Prostate gland (tissue), 2 donors: ENCODE measurements around the gene RSPH9.

Experiments
- CTCF ChIP-seq, 4 experiments: fragments of 200-600 bp in 2 of 4; fragments of 450-650 bp in 2 of 4; sonication (generic) in 2 of 4; IDR thresholded peaks; 1 replicate in 3 of 4; 2 replicates in 1 of 4; pipeline ENCODE4 v1.5.1; 2016 to 2019; ENCODE audit warnings: antibody characterized with exemption in 4 of 4, mild to moderate bottlenecking in 2 of 4, moderate library complexity in 2 of 4
- POLR2AphosphoS5 ChIP-seq: sonication (generic); formaldehyde crosslinking; IDR thresholded peaks from one replicate; pipeline ENCODE4 v1.6.1; 2017; ENCODE audit warnings: antibody characterized with exemption

- peak; percentile 40 to 74 (median 60) for TF ChIP-seq CTCF (IDR thresholded peaks at IDR 0.05)
- peak; percentile 31 for TF ChIP-seq POLR2AphosphoS5
These were observed 36.5 kb upstream of the RSPH9 start for GRCh38 chr6:43608310-43608763.
